Mammary epithelial cell (primary cell): ENCODE data around the gene PDE11A.

Experiments
- CTCF ChIP-seq, 2 donors: IDR thresholded peaks in 1 of 2; conservative IDR thresholded peaks in 1 of 2; 2 replicates each; pipeline ENCODE4 v1.5.1; 2011 to 2012; ENCODE audit warnings: inconsistent platforms in 2 of 2, low read length in 2 of 2, mild to moderate bottlenecking in 2 of 2, control low read depth in 1 of 2, low read depth in 1 of 2; ENCODE audit not compliant: insufficient read depth in 1 of 2; ENCODE audit errors: extremely low read depth in 1 of 2
- EZH2 ChIP-seq: IDR thresholded peaks from 2 replicates; pipeline ENCODE4 v1.6.1; 2012; ENCODE audit warnings: low read length, inconsistent platforms, borderline replicate concordance

GRCh38 chr2:177730363-177730762, 342.2 kb downstream of the PDE11A start:
- no peak for TF ChIP-seq CTCF (conservative IDR thresholded peaks at IDR 0.05 in 1 of 2, IDR thresholded peaks at IDR 0.05 in 1 of 2; ENCODE audit: extremely low read depth in 1 of 2, insufficient read depth in 1 of 2, low read depth in 1 of 2, low read length in 2 of 2)
- no peak for TF ChIP-seq EZH2
